ENCODE results near the gene SH3GLB2. TPM values are rescaled to one million over a fixed set of nuclear protein-coding genes. Genes with fewer than 3 reads are reported as not detected.
"Not testable (repeated sequence)": the region's sequence is repeated elsewhere in the genome, so short reads cannot be mapped to it uniquely, and the experiment has no call there.

Gene SH3GLB2
- total RNA-seq, 1 donor from 2014 or later: 36.0 TPM

- DNase-seq (ENCODE audit: low read depth, low spot score): no peak
Observed at GRCh38 chr9:129001504-129002325, 26.4 kb downstream of the SH3GLB2 start.

- no peak for DNase-seq (ENCODE audit: low read depth, low spot score)
Observed at GRCh38 chr9:128999581-129000206, 28.4 kb downstream of the SH3GLB2 start.

GRCh38 chr9:128998462-128998861 is 29.7 kb downstream of the SH3GLB2 start:
- DNase-seq (ENCODE audit: low read depth, low spot score): no peak

- DNase-seq (ENCODE audit: low read depth, low spot score): no peak
Observed at GRCh38 chr9:128995791-128996190, 32.3 kb downstream of the SH3GLB2 start.

- no peak for DNase-seq (ENCODE audit: low read depth, low spot score)
Observed at GRCh38 chr9:128992995-128993394, 35.1 kb downstream of the SH3GLB2 start.

GRCh38 chr9:128987805-128988204 is 40.3 kb downstream of the SH3GLB2 start:
- DNase-seq (ENCODE audit: low read depth, low spot score): peak; percentile 17

- no peak for DNase-seq (ENCODE audit: low read depth, low spot score)
Observed at GRCh38 chr9:128986671-128987070, 41.5 kb downstream of the SH3GLB2 start.

- DNase-seq (ENCODE audit: low read depth, low spot score): no peak
Observed at GRCh38 chr9:128983536-128983935, 44.6 kb downstream of the SH3GLB2 start.

GRCh38 chr9:128979111-128979510 is 49.0 kb downstream of the SH3GLB2 start:
- DNase-seq (ENCODE audit: low read depth, low spot score): no peak

- no peak for DNase-seq (ENCODE audit: low read depth, low spot score)
Observed at GRCh38 chr9:128972956-128973355, 55.2 kb downstream of the SH3GLB2 start.

- no peak for DNase-seq (ENCODE audit: low read depth, low spot score)
Observed at GRCh38 chr9:128969491-128969890, 58.6 kb downstream of the SH3GLB2 start.

GRCh38 chr9:128961403-128961802 is 66.7 kb downstream of the SH3GLB2 start:
- DNase-seq (ENCODE audit: low read depth, low spot score): not testable (repeated sequence)

Other genes starting within 250 kb of the SH3GLB2 start
- 12.3 and 16.8 TPM in 2 replicates for gene TBC1D13, start 241.1 kb downstream of the SH3GLB2 start, total RNA-seq
- 29.1 and 37.5 TPM in 2 replicates for gene ENDOG, start 209.8 kb downstream of the SH3GLB2 start, total RNA-seq
- gene SPOUT1, start 198.5 kb downstream of the SH3GLB2 start, total RNA-seq: 16.3 and 36.1 TPM in 2 replicates
- gene KYAT1, start 146.4 kb downstream of the SH3GLB2 start, total RNA-seq: 11.0 and 12.4 TPM in 2 replicates
- gene LRRC8A, start 146.2 kb downstream of the SH3GLB2 start, total RNA-seq: 104 and 129 TPM in 2 replicates
- gene PHYHD1, start 107.3 kb downstream of the SH3GLB2 start, total RNA-seq: 0.20 and 0.81 TPM in 2 replicates
- 27.8 and 30.6 TPM in 2 replicates for gene DOLK, start 80.7 kb downstream of the SH3GLB2 start, total RNA-seq
- gene NUP188, start 80.6 kb downstream of the SH3GLB2 start, total RNA-seq: 54.3 and 79.3 TPM in 2 replicates
- gene MIGA2, start 8.3 kb upstream of the SH3GLB2 start, total RNA-seq: 23.4 and 37.2 TPM in 2 replicates
- gene DOLPP1, start 52.8 kb upstream of the SH3GLB2 start, total RNA-seq: 10.4 and 18.4 TPM in 2 replicates
- gene CRAT, start 82.5 kb upstream of the SH3GLB2 start, total RNA-seq: 34.6 and 37.9 TPM in 2 replicates
- 96.2 and 109 TPM in 2 replicates for gene PTPA, start 83.1 kb upstream of the SH3GLB2 start, total RNA-seq
- gene IER5L, start 149.9 kb upstream of the SH3GLB2 start, total RNA-seq: 13.4 and 18.8 TPM in 2 replicates